Measurements from ENCODE around the gene PUSL1. TPM values are rescaled to one million over a fixed set of nuclear protein-coding genes. Genes with fewer than 3 reads are reported as not detected.

The PUSL1 gene
- total and polyA plus RNA-seq, 2 of the 13 experiments (the other 11 are each of a cell fraction or from before 2014, with no cell fraction given): 8.3 to 22.2 TPM

- peak; percentile 75; the same call in 1 of the 2 replicates for TF ChIP-seq ZZZ3 (CRISPR knock-in tag; IDR thresholded peaks at IDR 0.05; ENCODE audit: borderline replicate concordance)
- TF ChIP-seq NRL (CRISPR knock-in tag; IDR thresholded peaks at IDR 0.05; ENCODE audit: borderline replicate concordance): no peak; the same call in 1 of the 2 replicates
- no peak for TF ChIP-seq ZBTB8A (CRISPR knock-in tag; IDR thresholded peaks at IDR 0.05; ENCODE audit: borderline replicate concordance, low read depth)
- no peak; the same call in 1 of the 2 replicates for TF ChIP-seq TARDBP (CRISPR knock-in tag; IDR thresholded peaks at IDR 0.05)
- TF ChIP-seq ARID2 (CRISPR knock-in tag; IDR thresholded peaks at IDR 0.05; ENCODE audit: borderline replicate concordance): no peak
- no peak for TF ChIP-seq MATR3 (CRISPR knock-in tag; IDR thresholded peaks at IDR 0.05)
- TF ChIP-seq KDM6A (CRISPR knock-in tag; IDR thresholded peaks at IDR 0.05; ENCODE audit: low read depth): 0 out of 2 replicates have a peak, but pooled peaks have one; percentile 29
- TF ChIP-seq ZNF3 (CRISPR knock-in tag; IDR thresholded peaks at IDR 0.05): no peak
- TF ChIP-seq EZH2 (conservative IDR thresholded peaks at IDR 0.05; ENCODE audit: low read depth, low read length): no peak
- peak; percentile 81 for TF ChIP-seq ZNF768 (CRISPR knock-in tag; IDR thresholded peaks at IDR 0.05)
- no peak for TF ChIP-seq ZNF713 (CRISPR knock-in tag; IDR thresholded peaks at IDR 0.05)
- TF ChIP-seq E2F1 (CRISPR knock-in tag; IDR thresholded peaks at IDR 0.05): no peak
- TF ChIP-seq ZNF225 (CRISPR knock-in tag; IDR thresholded peaks at IDR 0.05): no peak
- no peak for TF ChIP-seq GPBP1L1 (CRISPR knock-in tag; IDR thresholded peaks at IDR 0.05)
- TF ChIP-seq TBX2 (CRISPR knock-in tag; IDR thresholded peaks at IDR 0.05; ENCODE audit: borderline replicate concordance): peak; percentile 41; the same call in 1 of the 2 replicates
- TF ChIP-seq U2AF1 (optimal IDR thresholded peaks at IDR 0.05; ENCODE audit: low read depth, low read length): no peak
- TF ChIP-seq ZNF451 (CRISPR knock-in tag; IDR thresholded peaks at IDR 0.05): peak; percentile 42; the same call in 1 of the 2 replicates
- TF ChIP-seq SMYD3 (CRISPR knock-in tag; IDR thresholded peaks at IDR 0.05): no peak
- no peak for TF ChIP-seq BORCS8-MEF2B (CRISPR knock-in tag; IDR thresholded peaks at IDR 0.05)
- TF ChIP-seq ZNF441 (CRISPR knock-in tag; IDR thresholded peaks at IDR 0.05; ENCODE audit: borderline replicate concordance): peak; percentile 41; the same call in 1 of the 2 replicates
- no peak for TF ChIP-seq SETDB1 (CRISPR knock-in tag; IDR thresholded peaks at IDR 0.05; ENCODE audit: borderline replicate concordance)
- no peak for TF ChIP-seq GFI1 (CRISPR knock-in tag; IDR thresholded peaks at IDR 0.05; ENCODE audit: borderline replicate concordance)
- peak; percentile 58; the same call in 1 of the 2 replicates for TF ChIP-seq ZNF331 (CRISPR knock-in tag; IDR thresholded peaks at IDR 0.05)
- TF ChIP-seq HNRNPL (IDR thresholded peaks at IDR 0.05; ENCODE audit: low read depth, low read length): 0 out of 2 replicates have a peak, but pooled peaks have one; percentile 39
- 0 out of 2 replicates have a peak, but pooled peaks have one; percentile 23 for TF ChIP-seq RNF2 (conservative IDR thresholded peaks at IDR 0.05; ENCODE audit: low read depth)
- TF ChIP-seq, protein P1, sequence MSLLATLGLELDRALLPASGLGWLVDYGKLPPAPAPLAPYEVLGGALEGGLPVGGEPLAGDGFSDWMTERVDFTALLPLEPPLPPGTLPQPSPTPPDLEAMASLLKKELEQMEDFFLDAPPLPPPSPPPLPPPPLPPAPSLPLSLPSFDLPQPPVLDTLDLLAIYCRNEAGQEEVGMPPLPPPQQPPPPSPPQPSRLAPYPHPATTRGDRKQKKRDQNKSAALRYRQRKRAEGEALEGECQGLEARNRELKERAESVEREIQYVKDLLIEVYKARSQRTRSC (CRISPR knock-in tag; IDR thresholded peaks at IDR 0.05; ENCODE audit: low read depth): 0 out of 2 replicates have a peak, but pooled peaks have one; percentile 57
- no peak for TF ChIP-seq CENPBD1 (CRISPR knock-in tag; IDR thresholded peaks at IDR 0.05; ENCODE audit: borderline replicate concordance, low read depth)
- TF ChIP-seq SRY (CRISPR knock-in tag; IDR thresholded peaks at IDR 0.05): no peak
These were observed 20.9 kb upstream of the PUSL1 start (continued) for GRCh38 chr1:1287288-1288110.

Data from HepG2 (cell line).